Breast epithelium (tissue), 3 donors: ENCODE measurements around the gene AGTR1.

Experiments
- CTCF ChIP-seq, 3 donors: fragments of 450-650 bp; IDR thresholded peaks; one replicate each; pipeline ENCODE4 v1.5.1; 2016 to 2017; ENCODE audit warnings: antibody characterized with exemption in 3 of 3, mild to moderate bottlenecking in 3 of 3, moderate library complexity in 3 of 3
- POLR2A ChIP-seq: fragments of 450-650 bp; IDR thresholded peaks from one replicate; pipeline ENCODE4 v1.6.1; 2016; ENCODE audit warnings: antibody characterized with exemption, mild to moderate bottlenecking, moderate library complexity
- POLR2AphosphoS5 ChIP-seq, 3 donors: sonication (generic); formaldehyde crosslinking; IDR thresholded peaks; one replicate each; pipeline ENCODE4 v1.6.1; 2017; ENCODE audit warnings: antibody characterized with exemption in 3 of 3

GRCh38 chr3:148659512-148659911 lies 38.2 kb upstream of the AGTR1 start:
- no peak for TF ChIP-seq CTCF (IDR thresholded peaks at IDR 0.05)
- no peak for TF ChIP-seq POLR2A
- no peak for TF ChIP-seq POLR2AphosphoS5 (IDR thresholded peaks at IDR 0.05)
